MV-4-11 (cell line): ENCODE measurements around the gene ENKD1.

ENCODE experiments used
- DNase-seq: peaks from one replicate; lab custom pipeline; 2025; lab: John Stamatoyannopoulos, UW

Gene ENKD1

DNA sequence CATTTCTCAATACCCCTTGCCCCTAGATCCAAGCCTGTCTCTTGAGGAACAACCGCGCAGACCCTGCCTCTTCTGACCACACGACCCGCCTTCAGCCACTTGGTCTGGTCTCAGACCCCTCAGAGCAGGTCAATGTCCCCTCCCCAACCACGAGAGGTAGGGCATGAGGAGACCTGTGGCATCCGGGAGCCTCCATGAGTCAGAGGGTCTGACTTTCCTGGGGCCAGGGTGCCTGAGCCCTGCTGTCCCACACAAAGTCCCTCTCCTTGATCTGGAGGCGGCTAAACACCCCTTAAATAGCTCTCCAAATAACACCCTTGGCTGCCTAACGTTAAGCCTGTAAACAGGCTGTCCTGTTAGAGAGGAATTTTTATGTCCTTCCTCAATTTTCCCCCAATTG is 16.5 kb downstream of the ENKD1 start:
- DNase-seq: no peak

DNA sequence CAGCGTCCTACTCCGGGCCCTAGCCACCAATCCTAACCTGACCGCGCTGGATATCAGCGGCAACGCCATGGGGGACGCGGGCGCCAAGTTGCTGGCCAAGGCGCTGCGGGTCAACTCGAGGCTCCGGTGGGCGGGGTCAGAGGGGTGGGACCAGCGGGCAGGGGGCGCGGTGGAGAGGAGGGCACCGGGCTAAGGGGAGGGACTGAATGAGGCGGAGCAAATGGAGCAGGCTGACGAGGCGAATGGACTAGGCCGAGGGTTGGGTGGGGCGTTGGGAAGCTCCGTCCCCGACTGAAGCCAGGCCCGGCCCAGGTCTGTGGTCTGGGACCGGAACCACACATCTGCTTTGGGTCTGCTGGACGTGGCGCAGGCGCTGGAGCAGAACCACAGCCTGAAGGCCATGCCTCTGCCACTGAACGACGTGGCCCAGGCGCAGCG is 17.0 kb downstream of the ENKD1 start:
- no peak for DNase-seq

DNA sequence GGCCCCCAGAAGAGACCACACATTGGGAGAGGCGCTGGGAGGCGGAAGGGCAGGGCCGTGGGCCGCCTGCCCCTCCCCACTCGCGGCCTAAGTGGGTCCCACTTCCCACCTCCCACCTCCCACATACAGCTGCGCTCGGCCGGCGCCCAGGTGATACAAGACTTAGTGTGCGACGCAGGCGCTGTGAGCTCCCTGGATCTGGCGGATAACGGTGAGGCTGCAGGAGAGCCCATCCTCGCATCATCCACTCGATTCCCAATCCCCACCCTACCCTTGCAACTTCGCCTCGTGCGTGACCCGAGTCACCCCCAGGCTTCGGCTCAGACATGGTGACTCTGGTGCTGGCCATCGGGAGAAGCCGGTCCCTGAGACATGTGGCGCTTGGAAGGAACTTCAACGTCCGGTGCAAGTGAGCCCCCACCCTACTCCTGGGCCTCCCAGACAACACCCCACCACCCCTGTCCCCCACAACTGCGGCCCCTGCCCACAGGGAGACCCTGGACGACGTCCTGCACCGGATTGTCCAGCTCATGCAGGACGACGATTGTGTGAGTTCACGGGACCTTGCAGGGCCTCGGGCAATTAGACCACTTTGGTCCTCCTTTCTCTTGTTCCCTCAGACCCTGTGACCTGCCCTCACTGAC is 17.7 kb downstream of the ENKD1 start:
- no peak for DNase-seq

DNA sequence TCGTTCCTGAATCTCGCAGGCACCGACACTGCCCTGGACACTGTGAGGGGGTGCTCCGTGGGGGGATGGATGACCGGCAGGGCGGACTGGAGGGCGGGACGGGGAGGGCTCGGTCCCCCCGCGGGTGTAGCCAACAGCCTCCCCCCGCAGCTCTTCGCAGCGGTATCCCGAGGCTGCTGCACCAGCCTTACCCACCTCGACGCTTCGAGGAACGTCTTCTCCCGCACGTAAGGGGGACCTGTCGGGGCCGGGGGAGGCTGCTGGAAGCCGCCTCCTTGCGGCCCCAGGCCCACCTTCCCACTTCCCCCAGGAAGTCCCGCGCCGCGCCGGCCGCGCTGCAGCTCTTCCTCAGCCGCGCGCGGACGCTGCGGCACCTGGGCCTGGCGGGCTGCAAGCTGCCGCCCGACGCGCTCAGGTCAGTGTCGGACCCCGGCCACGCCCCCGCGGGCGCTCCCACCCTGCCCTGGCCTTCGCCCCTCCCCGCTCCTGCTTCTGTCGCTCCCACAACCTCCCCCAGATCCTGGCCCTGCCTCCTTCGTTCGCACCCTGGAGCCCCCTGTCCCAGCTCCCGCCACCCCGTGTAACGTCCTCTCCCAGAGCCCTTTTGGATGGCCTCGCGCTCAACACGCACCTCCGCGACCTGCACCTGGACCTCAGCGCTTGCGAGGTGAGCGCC is 18.3 kb downstream of the ENKD1 start:
- no peak for DNase-seq

DNA sequence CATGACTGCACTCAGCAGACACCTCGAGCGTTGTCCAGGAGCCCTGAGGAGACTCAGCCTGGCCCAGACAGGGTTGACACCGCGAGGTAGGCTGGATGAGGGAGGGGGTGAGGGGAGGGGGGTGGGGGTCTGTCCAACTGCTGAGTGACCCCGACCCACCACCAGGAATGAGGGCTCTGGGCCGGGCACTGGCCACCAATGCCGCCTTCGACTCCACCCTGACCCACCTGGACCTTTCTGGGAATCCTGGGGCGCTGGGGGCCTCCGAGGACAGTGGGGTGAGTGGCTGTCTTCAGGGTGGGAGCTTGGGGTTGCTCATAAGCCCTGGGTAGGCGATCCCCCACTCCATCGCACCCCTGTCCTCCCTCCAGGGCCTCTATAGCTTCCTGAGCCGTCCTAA is 18.9 kb downstream of the ENKD1 start:
- DNase-seq: no peak

DNA sequence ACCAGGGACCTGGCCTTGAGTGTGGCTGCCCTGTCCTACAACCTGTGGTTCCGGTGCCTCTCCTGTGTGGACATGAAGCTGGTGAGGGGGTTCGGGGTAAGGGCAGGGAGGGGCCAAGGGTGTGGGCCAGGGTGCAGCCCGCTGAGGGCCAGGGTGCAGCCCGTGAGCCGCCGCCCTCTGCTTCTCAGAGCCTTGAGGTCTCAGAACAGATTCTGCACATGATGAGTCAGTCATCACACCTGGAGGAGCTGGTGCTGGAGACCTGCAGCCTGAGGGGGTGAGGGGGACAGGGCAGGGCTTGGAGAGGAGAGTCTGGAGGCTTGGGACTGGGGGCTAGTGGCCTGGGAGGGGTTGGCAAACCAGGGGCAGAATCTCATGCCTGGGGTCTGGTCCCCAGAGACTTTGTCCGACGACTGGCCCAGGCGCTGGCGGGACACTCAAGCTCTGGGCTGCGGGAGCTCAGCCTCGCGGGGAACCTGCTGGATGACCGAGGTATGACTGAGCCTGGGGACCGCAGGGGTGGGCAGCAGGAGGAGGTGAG is 19.4 kb downstream of the ENKD1 start:
- no peak for DNase-seq

DNA sequence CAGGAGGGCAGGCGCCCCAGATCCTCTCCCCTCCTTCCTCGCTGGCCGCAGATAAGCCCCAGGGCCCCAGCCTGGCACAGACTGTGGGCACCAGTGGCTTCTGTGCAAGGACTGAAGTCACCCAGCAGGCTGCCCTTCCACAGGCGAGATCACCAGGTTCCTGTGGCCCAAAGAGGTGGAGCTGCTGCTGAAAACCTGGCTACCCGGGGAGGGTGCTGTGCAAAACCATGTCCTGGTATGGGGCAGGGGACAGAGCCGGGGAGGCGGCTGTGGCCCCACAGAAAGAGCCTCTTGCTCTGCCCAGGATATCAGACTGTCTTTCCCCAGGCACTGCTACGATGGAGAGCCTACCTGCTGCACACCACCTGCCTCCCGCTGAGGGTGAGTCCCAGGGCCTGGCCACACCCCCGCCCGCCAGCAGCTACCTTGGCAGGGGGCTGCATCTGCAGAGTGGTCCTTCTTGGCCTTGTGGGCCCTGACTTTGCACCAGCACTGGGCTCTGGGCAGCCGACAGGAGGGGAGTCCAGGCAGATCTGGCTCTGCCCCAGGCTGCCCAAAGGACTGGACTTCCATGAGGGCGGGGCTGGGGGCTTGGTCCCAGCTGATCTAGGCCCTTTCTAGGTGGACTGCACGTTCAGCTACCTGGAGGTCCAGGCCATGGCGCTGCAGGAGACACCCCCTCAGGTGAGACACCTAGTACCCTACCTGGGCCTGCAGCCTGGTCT is 21.0 kb downstream of the ENKD1 start:
- DNase-seq: no peak

DNA sequence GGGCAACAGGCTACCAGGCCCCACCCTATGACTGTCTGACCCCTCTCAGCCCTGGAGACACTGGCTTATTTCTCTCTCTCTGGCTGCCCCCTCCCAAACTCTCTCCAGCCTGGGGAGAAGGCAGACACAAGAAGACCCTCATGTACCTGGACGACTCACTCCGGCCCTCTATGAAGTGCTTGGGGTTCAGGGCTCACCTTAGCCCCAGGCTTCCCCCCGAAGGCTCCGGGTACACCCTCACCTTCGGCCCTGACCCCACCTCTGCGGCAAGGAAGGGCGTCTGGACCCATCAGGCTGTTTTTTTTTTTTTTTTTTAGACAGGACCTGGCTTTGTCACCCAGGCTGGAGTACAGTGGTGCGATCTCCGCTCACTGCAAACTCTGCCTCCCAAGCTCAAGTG is 22.5 kb downstream of the ENKD1 start:
- no peak for DNase-seq

DNA sequence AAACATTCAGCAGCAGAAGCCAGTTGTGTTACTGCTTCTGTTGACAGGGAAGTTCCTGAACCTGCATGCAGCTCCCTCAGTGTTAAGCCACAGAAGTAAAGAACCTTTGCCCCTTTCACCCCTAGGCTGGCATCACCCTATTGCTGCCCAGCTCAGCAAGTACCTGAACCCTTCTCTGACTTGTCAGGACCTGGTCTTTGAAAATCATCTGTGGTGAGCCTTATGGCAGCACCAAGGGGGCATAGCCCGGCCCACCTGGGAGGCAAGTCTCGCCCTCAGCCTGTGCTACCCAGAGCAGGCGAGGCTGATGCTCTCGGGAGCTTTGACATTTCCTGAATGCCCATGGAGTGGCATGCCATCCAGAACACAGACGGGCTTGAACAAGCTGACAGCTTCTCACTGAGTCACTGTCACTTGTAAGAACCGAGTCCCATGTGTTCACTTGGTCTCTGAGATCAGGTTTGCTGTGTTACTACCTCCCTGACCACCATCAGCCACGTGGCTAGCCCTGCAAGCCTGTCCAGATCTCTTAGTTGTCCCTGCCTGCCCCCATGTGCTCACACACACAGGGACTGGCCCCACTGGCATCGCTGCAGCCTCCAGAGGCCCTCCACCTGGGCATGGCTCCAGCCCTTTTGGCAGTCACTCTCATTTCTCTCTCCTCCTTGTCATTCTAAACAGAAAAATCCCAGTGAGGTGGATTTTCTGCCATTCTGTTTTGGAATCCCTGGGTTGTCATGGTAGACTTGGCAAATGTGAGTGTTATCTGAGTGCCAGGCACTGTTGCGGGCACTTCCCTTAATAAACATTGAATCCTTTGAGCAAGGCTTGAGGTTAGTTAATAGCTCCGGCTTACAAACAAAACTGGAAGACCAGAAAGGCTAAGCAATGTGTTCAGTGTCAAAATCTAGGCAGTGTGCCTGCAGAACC is 24.5 kb downstream of the ENKD1 start:
- DNase-seq: no peak

DNA sequence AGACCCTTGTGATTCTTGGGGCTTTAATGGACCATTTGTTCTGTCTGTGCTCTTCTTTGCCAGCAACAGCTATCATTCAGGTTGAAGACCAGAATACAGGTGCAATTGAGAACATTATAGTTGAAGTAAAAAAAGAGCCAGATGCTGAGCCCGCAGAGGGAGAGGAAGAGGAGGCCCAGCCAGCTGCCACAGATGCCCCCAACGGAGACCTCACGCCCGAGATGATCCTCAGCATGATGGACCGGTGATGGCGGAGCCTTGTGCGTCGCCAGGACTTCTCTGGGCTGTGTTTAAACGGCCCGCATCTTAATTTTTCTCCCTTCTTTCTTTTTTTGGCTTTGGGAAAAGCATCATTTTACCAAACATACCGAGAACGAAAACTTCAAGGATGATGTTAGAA is 28.9 kb downstream of the ENKD1 start:
- DNase-seq: no peak

DNA sequence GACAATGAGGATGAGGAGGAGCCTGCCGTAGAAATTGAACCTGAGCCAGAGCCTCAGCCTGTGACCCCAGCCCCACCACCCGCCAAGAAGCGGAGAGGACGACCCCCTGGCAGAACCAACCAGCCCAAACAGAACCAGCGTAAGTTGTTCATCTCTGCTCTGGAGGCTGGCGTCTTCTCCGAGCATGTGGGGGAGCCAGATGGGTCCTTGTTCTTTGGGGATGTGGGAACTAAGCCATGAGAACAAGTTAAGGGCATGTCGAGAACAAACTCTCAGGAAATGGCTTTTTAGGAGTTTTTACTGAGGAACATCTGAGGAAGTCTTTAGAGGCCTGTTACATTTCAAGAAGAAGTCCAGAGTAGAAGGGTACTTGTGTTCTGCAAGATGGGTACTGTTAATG is 29.8 kb downstream of the ENKD1 start:
- no peak for DNase-seq

DNA sequence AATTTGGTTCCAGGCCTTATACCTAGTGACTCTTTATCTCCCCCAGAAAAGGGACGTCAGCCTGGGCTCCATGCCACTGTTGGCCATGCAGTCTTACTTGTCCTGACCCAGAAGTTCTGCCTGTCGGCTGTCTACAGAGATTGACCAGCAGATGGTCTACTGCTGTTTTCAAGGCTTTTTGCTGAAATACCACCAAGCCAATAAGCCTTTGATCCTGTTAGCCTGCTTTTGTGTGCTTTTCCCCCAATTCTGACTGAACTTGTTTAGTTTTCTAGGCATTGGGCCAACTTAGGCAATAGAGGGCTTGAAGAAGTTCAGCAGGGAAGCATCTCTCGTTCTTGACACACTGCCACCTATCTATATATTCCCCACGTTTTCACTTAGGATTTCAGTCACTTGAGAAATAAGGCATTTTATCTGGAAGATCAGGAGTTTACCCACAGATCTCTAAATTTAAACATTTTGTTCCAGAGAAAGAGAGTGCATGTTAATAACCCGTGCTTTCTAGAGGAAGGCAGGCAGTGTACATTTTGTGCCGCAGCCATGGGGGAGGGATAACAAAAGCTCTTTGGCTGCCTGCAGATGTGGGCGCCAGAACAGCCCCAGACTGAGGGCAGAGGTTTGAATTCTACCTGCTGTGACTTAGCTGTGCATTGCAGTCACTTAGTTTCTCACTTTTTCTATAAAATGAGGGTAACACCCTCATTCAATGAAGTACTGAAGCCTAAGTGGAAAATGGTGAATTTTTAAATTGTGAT is 34.0 kb downstream of the ENKD1 start:
- DNase-seq: no peak

DNA sequence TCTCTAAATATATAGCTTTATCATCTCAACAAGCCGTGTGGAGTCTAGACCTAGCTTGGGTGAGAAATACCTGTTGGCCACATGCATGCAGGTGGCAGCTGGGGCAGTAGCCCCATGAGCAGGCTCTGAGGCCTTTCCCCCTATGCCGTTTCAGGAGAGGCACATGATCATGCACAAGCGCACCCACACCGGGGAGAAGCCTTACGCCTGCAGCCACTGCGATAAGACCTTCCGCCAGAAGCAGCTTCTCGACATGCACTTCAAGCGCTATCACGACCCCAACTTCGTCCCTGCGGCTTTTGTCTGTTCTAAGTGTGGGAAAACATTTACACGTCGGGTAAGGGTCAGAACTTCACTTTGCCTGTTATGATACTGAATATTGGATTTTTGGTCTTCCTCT is 38.3 kb downstream of the ENKD1 start:
- no peak for DNase-seq

DNA sequence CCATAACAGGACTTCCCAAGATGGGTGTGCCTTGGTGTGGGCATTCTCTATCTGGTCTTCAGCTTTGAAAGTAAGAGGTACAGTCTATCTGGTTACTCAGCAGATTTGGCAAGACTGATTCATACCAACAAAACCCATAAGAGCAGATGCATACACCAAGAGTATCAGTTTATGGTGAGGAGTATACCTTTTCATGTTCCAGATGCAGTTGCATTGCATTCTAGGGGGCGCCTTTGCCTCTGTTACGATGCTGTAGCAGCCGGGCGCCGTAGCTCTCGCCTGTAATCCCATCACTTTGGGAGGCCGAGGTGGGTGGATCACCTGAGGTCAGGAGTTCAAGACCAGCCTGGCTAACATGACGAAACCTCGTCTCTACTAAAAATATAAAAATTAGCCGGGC is 52.7 kb downstream of the ENKD1 start:
- DNase-seq: no peak
